Measurements from ENCODE around the gene LBHD1.
A peak's percentile ranks its signal among the peaks of the same experiment; 100 is the strongest.
"Not testable (repeated sequence)": the region's sequence is repeated elsewhere in the genome, so short reads cannot be mapped to it uniquely, and the experiment has no call there.

Gene LBHD1

GRCh38 chr11:62654297-62654696 lies 17.8 kb downstream of the LBHD1 start:
- DNase-seq = no peak

- no peak for DNase-seq
These were observed 19.7 kb downstream of the LBHD1 start for GRCh38 chr11:62652161-62653006.

DNA sequence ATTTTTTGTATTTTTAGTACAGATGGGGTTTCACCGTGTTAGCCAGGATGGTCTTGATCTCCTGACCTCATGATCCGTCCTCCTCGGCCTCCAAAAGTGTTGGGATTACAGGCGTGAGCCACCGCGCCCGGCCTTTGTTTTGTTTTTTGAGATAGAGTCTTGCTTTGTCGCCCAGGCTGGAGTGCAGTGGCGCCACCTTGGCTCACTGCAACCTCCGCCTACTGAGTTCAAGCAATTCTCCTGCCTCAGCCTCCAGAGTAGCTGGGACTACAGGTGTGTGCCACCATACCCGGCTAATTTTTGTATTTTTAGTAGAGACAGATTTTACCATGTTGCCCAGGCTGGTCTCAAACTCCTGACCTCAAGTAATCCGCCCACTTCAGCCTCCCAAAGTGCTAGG lies 21.8 kb downstream of the LBHD1 start:
- DNase-seq = not testable (repeated sequence)

- no peak for DNase-seq
These were observed 22.6 kb downstream of the LBHD1 start for GRCh38 chr11:62649486-62649885.

- no peak for DNase-seq
These were observed 23.1 kb downstream of the LBHD1 start for GRCh38 chr11:62648967-62649364.

GRCh38 chr11:62648185-62648966 lies 23.7 kb downstream of the LBHD1 start:
- DNase-seq = no peak

GRCh38 chr11:62647609-62648005 lies 24.5 kb downstream of the LBHD1 start:
- no peak for DNase-seq

GRCh38 chr11:62646825-62647608 lies 25.1 kb downstream of the LBHD1 start:
- no peak for DNase-seq

DNA sequence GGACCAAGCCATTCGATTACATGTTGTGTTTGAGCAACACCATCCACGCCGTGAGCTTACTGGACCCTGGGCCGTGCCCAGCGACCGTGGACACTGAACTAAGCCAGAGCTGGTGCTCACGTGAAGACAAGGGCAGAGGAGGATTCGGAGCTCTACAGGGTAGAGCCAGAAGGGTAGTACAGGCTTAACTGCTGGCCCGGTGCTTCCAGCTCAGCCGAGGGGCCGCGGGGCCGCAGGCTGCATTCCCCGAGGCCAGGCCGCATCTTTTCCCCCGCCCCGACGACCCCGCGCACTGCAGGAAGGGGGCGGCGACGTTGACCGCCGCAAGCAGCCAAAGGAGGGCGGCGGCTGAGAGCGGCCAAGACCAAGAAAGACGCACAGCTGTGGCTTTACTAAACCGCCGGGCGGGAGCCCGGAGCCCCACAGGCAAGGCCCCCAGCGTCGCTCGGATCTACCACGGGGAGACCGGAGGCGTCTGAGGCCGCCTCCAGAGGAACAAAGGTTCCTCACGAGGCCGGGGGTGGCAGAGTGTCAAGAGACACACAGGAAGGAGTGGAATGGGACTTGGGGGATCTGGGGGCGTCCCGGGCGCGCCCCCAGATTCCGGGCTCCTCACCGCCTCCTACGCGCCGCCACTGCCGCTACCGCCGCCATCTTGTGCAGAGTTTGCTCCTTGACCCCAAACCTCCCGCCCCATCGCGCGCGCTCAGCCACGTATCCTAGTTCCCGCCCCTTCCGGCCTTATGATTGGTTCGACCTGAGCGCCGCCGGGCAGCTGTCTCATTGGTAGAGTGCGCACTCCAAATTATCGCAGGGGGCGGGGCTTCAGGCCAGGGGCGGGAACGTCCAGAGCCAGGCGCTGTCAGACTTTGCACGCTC lies 25.9 kb downstream of the LBHD1 start, which contains the start of gene GANAB:
GANAB (minus strand) TSS at position 668 of the 879 bp plus-strand sequence; CDS start at position 654, 14 bp downstream.
- peak; percentile 99 for DNase-seq

DNA sequence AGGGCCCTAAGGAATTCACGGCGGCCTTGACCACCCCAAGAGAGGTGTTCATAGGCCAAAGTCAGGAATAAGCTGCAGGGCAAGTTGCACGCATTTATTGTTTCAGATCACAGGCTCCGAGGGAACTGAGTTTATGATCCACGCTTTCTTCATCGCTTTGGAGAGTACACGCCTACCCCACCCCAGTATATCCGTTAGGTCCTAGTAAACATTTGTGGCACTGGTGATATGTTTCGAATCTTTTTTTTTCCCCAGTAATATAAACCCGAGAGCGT lies 26.5 kb downstream of the LBHD1 start:
- no peak for DNase-seq

DNA sequence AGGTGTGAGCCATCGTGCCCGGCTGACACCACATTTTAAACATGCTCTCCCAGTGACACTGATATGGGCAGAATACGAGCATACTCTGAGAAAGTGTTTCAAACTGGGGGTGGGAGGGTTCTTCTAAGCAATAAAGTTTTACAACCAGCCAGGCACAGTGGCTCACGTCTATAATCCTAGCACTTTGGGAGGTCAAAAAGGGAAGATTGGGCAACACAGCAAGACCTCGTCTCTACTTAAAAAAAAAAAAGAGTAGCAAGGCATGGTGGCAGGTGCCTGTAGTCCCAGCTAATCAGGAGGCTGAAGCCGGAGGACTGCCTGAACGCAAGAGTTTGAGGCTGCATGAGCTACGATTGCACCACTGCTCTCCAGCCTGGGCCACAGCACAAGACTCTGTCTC lies 27.8 kb downstream of the LBHD1 start:
- DNase-seq = no peak

DNA sequence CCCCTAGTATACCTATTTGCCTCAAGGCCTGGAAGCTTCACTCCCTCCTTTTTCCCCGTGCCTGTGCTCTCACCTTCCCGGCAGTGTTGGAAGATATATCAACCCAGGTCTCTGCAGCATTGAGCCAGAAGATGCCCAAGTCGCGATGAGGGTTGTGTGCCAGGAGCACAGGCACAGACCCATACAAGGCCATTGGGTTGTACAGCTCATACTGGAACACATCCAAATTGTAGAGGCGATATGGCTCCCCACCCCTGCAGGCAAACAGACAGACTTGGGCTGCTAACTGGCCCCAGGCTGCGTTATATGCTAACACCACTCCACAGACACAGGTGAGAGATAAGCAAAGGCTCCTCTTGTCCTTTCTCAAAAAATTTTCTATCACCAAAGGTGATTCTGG lies 39.6 kb downstream of the LBHD1 start:
- no peak for DNase-seq

DNA sequence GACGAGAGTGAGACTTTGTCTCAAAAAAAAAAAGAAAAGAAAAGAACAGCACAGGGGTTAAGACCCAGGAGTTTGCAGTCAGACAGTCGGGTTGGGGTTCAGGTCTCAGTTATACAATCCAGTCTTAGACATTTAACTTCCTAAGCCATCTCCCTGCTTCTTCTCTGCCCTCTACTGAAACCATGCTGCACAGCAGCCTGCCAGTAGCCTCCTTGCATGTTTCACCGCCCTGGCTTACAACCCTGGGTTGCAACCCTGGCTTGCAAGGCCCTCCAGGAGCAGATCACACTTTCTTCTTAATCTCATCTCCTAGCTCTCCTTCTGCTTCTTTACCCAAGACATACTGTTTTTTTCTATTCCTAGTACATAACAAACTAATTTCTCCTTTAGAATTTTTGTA lies 44.4 kb downstream of the LBHD1 start:
- no peak for DNase-seq

DNA sequence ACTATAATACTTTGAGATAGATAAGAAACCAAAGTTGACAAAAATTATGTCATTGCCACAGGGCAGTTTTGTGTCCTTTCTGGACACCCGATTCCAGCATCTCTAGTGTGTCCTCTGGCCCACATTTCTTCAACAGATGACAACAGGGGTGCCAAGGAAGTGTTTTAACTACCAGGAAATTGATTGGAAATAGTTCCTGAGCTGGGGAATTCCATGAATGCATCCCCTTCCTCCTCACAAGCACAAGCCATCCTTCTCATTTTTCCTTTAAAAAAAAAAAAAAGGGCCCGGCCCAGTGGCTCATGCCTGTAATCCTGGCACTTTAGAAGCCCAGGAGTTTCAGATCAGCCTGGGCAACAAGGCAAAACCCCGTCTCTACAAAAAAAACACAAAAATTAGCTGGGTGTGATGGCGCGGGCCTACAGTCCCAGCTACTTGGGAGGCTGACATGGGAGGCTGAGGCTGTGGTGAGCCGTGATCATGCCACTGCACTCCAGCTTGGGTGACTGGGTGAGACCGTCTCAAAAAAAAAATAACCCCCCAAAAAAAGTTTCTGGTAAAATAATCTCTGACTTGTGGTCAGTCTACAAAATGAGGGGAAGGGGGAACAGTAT lies 49.5 kb downstream of the LBHD1 start:
- no peak for DNase-seq

DNA sequence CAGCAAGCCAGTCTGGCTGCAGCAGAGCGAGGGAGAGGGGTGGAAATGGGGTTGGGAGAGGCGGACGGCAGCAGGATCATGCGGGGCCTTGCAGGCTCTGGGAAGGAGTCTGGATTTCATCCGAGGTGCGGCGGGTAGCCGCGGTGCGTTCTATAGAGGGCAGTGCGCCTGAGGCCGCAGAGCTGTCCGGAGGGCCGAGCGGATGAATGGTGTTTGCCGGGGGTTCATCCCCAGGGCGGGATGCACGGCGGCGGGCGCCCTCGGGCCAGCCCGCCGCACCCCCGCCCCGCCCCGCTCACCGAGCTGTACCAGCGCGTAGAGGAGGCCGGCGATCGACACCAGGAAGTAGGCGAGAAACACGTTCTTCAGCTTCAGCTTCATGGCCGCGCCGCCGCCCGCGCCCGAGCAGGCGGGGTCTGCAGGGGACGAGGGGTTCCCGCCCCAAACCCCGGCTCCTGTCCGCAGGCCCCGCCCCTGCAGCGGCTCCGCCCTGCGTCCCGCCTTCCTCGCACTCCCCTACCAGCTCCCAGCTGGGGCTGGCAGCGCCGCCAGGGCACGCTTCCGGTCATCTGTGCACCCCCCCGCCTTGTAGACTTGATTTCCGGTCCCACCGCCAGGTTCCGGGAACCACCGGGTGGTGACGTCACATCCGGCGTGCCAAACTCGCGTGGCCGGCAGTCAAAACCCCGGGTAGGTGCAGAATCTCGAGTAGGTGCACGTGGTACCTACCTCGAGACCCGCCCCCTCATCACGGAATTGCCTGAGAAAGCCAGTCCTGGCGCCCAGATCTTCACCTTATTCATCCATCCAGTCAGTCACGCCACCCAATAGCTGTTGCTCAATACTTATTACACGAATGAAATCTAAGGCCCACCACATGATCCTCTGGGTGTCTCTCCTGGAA lies 50.2 kb downstream of the LBHD1 start, which contains the start of gene B3GAT3:
B3GAT3 (minus strand) TSS at position 420 of the 904 bp plus-strand sequence; CDS start at position 381, 39 bp downstream.
- DNase-seq = peak; percentile 98

- no peak for DNase-seq
These were observed 51.0 kb downstream of the LBHD1 start for GRCh38 chr11:62621027-62621566.

DNA sequence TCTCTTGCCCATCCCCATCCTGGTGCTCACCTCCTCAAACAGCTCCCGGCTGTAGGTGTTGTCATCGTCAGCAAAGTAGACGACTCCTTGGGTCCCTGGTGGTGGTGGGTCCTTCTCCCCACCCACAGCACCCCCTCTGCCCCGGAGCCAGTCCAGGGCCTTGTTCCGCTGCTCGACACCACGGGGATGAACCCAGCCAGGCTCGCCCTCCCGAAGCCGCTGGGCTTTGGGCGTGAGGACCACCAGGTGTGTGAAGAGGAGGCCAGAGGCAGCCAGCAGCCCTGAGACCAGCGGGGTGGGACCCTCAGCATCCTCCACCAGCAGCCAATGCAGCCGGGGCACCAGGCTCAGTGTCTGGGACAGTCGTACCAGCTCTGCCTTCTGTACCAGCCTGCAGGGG lies 55.1 kb downstream of the LBHD1 start:
- DNase-seq = not testable (repeated sequence)

DNA sequence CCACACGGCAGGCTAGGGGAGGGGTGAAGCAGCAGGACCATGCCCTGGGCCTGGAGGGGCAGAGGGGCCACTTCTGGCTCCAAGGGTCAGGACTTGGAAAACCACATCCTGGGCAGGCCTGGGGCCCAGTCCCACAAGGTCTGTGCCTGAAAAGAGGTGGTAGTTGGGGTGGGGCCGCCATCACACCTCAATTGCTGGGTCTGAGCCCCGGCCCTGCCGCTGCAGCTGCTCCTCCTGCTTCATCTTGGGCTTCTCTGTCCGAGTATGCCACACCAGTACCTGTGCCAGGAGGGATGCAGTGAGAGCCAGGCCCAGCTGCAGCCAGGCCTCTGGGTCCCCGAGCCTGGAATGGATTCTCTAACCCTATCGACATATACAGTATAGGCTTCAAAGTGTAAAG lies 56.5 kb downstream of the LBHD1 start:
- no peak for DNase-seq

GRCh38 chr11:62614275-62614674 lies 57.8 kb downstream of the LBHD1 start:
- no peak for DNase-seq

DNA sequence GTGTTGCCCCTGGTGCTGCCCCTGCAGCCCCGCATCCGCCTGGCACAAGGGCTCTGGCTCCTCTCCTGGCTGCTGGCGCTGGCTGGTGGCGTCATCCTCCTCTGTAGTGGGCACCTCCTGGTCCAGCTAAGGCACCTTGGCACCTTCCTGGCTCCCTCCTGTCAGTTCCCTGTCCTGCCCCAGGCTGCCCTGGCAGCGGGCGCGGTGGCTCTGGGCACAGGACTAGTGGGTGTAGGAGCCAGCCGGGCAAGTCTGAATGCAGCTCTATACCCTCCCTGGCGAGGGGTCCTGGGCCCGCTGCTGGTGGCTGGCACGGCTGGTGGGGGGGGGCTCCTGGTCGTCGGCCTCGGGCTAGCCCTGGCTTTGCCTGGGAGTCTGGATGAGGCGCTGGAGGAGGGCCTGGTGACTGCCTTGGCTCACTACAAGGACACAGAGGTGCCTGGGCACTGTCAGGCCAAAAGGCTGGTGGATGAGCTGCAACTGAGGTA lies 58.7 kb downstream of the LBHD1 start:
- DNase-seq = no peak

All from 8988T (cell line).